ENCODE results near the gene CRYBG3.

DNA sequence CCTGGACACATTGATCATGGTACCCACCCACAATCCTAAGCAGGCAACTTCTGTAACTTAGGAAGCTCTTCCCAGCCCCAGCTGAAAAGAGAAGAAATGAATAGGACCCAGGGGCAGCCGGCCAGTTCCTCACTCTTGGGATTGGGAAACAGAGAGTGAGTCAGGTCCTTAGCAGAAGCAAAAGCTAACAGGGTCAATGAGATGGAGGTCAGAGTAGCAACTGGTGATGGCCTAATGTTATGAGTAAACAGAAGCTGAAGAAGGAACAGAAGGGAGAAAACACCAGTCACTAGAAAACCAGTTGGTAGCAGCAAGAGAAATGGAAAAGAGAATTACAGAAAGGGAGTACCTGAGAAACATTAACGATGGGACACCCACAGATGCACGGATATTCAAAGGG is 130.5 kb downstream of the CRYBG3 start:
- TF ChIP-seq, protein P1, sequence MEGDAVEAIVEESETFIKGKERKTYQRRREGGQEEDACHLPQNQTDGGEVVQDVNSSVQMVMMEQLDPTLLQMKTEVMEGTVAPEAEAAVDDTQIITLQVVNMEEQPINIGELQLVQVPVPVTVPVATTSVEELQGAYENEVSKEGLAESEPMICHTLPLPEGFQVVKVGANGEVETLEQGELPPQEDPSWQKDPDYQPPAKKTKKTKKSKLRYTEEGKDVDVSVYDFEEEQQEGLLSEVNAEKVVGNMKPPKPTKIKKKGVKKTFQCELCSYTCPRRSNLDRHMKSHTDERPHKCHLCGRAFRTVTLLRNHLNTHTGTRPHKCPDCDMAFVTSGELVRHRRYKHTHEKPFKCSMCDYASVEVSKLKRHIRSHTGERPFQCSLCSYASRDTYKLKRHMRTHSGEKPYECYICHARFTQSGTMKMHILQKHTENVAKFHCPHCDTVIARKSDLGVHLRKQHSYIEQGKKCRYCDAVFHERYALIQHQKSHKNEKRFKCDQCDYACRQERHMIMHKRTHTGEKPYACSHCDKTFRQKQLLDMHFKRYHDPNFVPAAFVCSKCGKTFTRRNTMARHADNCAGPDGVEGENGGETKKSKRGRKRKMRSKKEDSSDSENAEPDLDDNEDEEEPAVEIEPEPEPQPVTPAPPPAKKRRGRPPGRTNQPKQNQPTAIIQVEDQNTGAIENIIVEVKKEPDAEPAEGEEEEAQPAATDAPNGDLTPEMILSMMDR (IDR thresholded peaks at IDR 0.05), result no peak
- TF ChIP-seq POLR2AphosphoS5 (IDR thresholded peaks at IDR 0.05), result no peak
